H1 (cell line): ENCODE data around the gene RNU6-9. TPM values are rescaled to one million over a fixed set of nuclear protein-coding genes. Genes with fewer than 3 reads are reported as not detected.

Experiments used
- ASH2L ChIP-seq: fragments of 200-600, 300-600 bp; sonication (generic); IDR thresholded peaks from one replicate; pipeline ENCODE4 v1.7.1; 2017; ENCODE audit warnings: low read length
- CHD7 ChIP-seq: fragments of 300-600 bp; sonication (generic); IDR thresholded peaks from 2 replicates; pipeline ENCODE4 v1.7.1; 2012; ENCODE audit warnings: low read length, moderate library complexity, mild to moderate bottlenecking, inconsistent platforms; ENCODE audit not compliant: insufficient replicate concordance
- EGR1 ChIP-seq: IDR thresholded peaks from 2 replicates; pipeline ENCODE4 v1.6.1; 2011; ENCODE audit warnings: low read depth, low read length, borderline replicate concordance
- SIN3A ChIP-seq, 2 experiments: IDR thresholded peaks in 1 of 2; conservative IDR thresholded peaks in 1 of 2; 2 replicates each; pipeline ENCODE4 v1.6.1; 2011 to 2012; ENCODE audit warnings: low read length in 2 of 2, improper control_type of control experiment in 1 of 2, low read depth in 1 of 2, mild to moderate bottlenecking in 1 of 2
- SP1 ChIP-seq: IDR thresholded peaks from 2 replicates; pipeline ENCODE4 v1.6.1; 2011; ENCODE audit warnings: low read depth, low read length
- SP4 ChIP-seq: IDR thresholded peaks from 2 replicates; pipeline ENCODE4 v1.6.1; 2012; ENCODE audit warnings: low read length, inconsistent platforms
- TAF1 ChIP-seq: IDR thresholded peaks from 2 replicates; pipeline ENCODE4 v1.6.1; 2011; ENCODE audit warnings: mild to moderate bottlenecking, low read depth, low read length
- TAF7 ChIP-seq: optimal IDR thresholded peaks from 2 replicates; pipeline ENCODE3; 2011; ENCODE audit warnings: low read depth, mild to moderate bottlenecking, inconsistent platforms, low read length, moderate library complexity, borderline replicate concordance
- TEAD4 ChIP-seq: IDR thresholded peaks from 2 replicates; pipeline ENCODE4 v1.6.1; 2012; ENCODE audit warnings: low read depth, low read length, inconsistent platforms, mixed read lengths
- YY1 ChIP-seq: IDR thresholded peaks from 2 replicates; pipeline ENCODE4 v1.6.1; 2011; ENCODE audit warnings: low read depth, mild to moderate bottlenecking, low read length
- ZNF274 ChIP-seq: IDR thresholded peaks from 2 replicates; pipeline ENCODE4 v1.7.0; 2012; ENCODE audit warnings: low read length, borderline replicate concordance; ENCODE audit errors: extremely low read depth
- polyA plus RNA-seq, 7 experiments: library from polyadenylated mRNA; depleted of rRNA in 3 of 7; stranded (reverse) in 5 of 7; unstranded in 2 of 7; fragments of >200 nt in 5 of 7; fragments of 200-250 nt in 2 of 7; gene quantifications; 1 replicate in 5 of 7; 2 replicates in 1 of 7; 4 replicates in 1 of 7; pipeline versions ENCODE4 v1.2.1 to v1.2.3, GENCODE V29; 2011 to 2013; ENCODE audit warnings: missing spikeins in 2 of 7, mixed read lengths in 2 of 7
- total RNA-seq: library from RNA; stranded (reverse); fragmentation: NEBNext Ultra II Directional; extraction: Animal tissue kit (Norgen Biotek cat#: 25700); gene quantifications from 2 replicates; pipeline ENCODE4 v1.2.1, GENCODE V29; 2021

Gene RNU6-9
- total and polyA plus RNA-seq, 2 of the 8 experiments (the other 6 are each of a cell fraction or from before 2014, with no cell fraction given), result not detected

- no peak for TF ChIP-seq EGR1
- peak; percentile 43 for TF ChIP-seq TAF7
- no peak for TF ChIP-seq ZNF274
- peak; percentile 95 for TF ChIP-seq YY1
- TF ChIP-seq SP4, result peak; percentile 76; the same call in 1 of the 2 replicates
- no peak for TF ChIP-seq CHD7
- peak; percentile 80 for TF ChIP-seq TAF1
- TF ChIP-seq TEAD4, result peak; percentile 55; the same call in 1 of the 2 replicates
- peak; percentile 93 for TF ChIP-seq ASH2L
- no peak for TF ChIP-seq SIN3A (conservative IDR thresholded peaks at IDR 0.05 in 1 of 2, IDR thresholded peaks at IDR 0.05 in 1 of 2; ENCODE audit: low read depth in 1 of 2, low read length in 2 of 2)
- TF ChIP-seq SP1, result peak; percentile 28; the same call in 1 of the 2 replicates
Measured at GRCh38 chr19:892894-893689, at the start of gene RNU6-9, which contains the start of gene MED16 (continued).
